Mesothelial cell of epicardium (in vitro differentiated cells): ENCODE data around the gene ADARB2. TPM values are rescaled to one million over a fixed set of nuclear protein-coding genes. Genes with fewer than 3 reads are reported as not detected.

Experiments
- DNase-seq, 2 experiments: peaks; one replicate each; pipeline ENCODE4 v3.0.0; 2021; ENCODE audit warnings: low spot score in 2 of 2; ENCODE audit not compliant: unreplicated experiment in 2 of 2
- H3K27ac Mint-ChIP-seq: 2 replicates; pipeline ENCODE4 v1.8.0; 2021; ENCODE audit warnings: mixed read lengths
- H3K27me3 Mint-ChIP-seq: 2 replicates; pipeline ENCODE4 v1.8.0; 2021; ENCODE audit warnings: low read depth, mixed read lengths
- H3K36me3 Mint-ChIP-seq: 2 replicates; pipeline ENCODE4 v1.8.0; 2021; ENCODE audit warnings: mixed read lengths
- H3K4me1 Mint-ChIP-seq: 2 replicates; pipeline ENCODE4 v1.8.0; 2021; ENCODE audit warnings: mixed read lengths
- H3K4me3 Mint-ChIP-seq: 2 replicates; pipeline ENCODE4 v1.8.0; 2021; ENCODE audit warnings: mild to moderate bottlenecking, moderate library complexity, mixed read lengths
- H3K9me3 Mint-ChIP-seq: 2 replicates; pipeline ENCODE4 v1.8.0; 2021; ENCODE audit warnings: mixed read lengths
- CTCF ChIP-seq: fragments of 200-600 bp; sonication (generic); IDR thresholded peaks from one replicate; pipeline ENCODE4 v1.5.0; 2021; ENCODE audit warnings: antibody characterized with exemption; ENCODE audit not compliant: unreplicated experiment
- total RNA-seq: library from RNA; stranded (reverse); gene quantifications from 3 replicates; pipeline ENCODE4 v1.2.1, GENCODE V29; 2021

ADARB2 gene
- total RNA-seq, 1 donor from 2014 or later, result 0.38 TPM

- DNase-seq, result no peak
- no peaks in the 10 kb centered on the region for H3K9me3 Mint-ChIP-seq
- H3K36me3 Mint-ChIP-seq, result no peaks in the 10 kb centered on the region
- H3K27ac Mint-ChIP-seq, result no peak overlapping the region
- no peak for TF ChIP-seq CTCF
- no peak overlapping the region for H3K4me3 Mint-ChIP-seq
- peaks cover 17% of the 10 kb centered on the region for H3K27me3 Mint-ChIP-seq
- H3K4me1 Mint-ChIP-seq, result peaks cover 16% of the 10 kb centered on the region
Observed at GRCh38 chr10:1559761-1560160, 177.6 kb downstream of the ADARB2 start.

- no peak for DNase-seq
- no peak overlapping the region for H3K27ac Mint-ChIP-seq
- no peaks in the 10 kb centered on the region for H3K36me3 Mint-ChIP-seq
- TF ChIP-seq CTCF, result no peak
- no peak overlapping the region for H3K4me3 Mint-ChIP-seq
- peaks cover 16% of the 10 kb centered on the region for H3K4me1 Mint-ChIP-seq
- no peaks in the 10 kb centered on the region for H3K9me3 Mint-ChIP-seq
- peaks cover 17% of the 10 kb centered on the region for H3K27me3 Mint-ChIP-seq
Observed at GRCh38 chr10:1559311-1559710, 178.0 kb downstream of the ADARB2 start.

GRCh38 chr10:1558906-1559305 is 178.4 kb downstream of the ADARB2 start:
- peaks cover 17% of the 10 kb centered on the region for H3K27me3 Mint-ChIP-seq
- H3K27ac Mint-ChIP-seq, result no peak overlapping the region
- no peaks in the 10 kb centered on the region for H3K9me3 Mint-ChIP-seq
- TF ChIP-seq CTCF, result no peak
- no peak overlapping the region for H3K4me3 Mint-ChIP-seq
- H3K4me1 Mint-ChIP-seq, result peaks cover 16% of the 10 kb centered on the region
- H3K36me3 Mint-ChIP-seq, result no peaks in the 10 kb centered on the region
- DNase-seq, result no peak

- no peak for DNase-seq
- no peak overlapping the region for H3K27ac Mint-ChIP-seq
- H3K4me1 Mint-ChIP-seq, result peaks cover 16% of the 10 kb centered on the region
- no peaks in the 10 kb centered on the region for H3K9me3 Mint-ChIP-seq
- H3K27me3 Mint-ChIP-seq, result peaks cover 21% of the 10 kb centered on the region
- no peaks in the 10 kb centered on the region for H3K36me3 Mint-ChIP-seq
- TF ChIP-seq CTCF, result no peak
- H3K4me3 Mint-ChIP-seq, result no peak overlapping the region
Observed at GRCh38 chr10:1557081-1557480, 180.2 kb downstream of the ADARB2 start.

- H3K4me3 Mint-ChIP-seq, result no peak overlapping the region
- H3K4me1 Mint-ChIP-seq, result peaks cover 16% of the 10 kb centered on the region
- no peaks in the 10 kb centered on the region for H3K36me3 Mint-ChIP-seq
- H3K27me3 Mint-ChIP-seq, result peaks cover 21% of the 10 kb centered on the region
- TF ChIP-seq CTCF, result no peak
- no peak overlapping the region for H3K27ac Mint-ChIP-seq
- H3K9me3 Mint-ChIP-seq, result no peaks in the 10 kb centered on the region
- no peak for DNase-seq
Observed at GRCh38 chr10:1556496-1556895, 180.8 kb downstream of the ADARB2 start.

- Mint-ChIP-seq H3K4me3 (no peak overlapping the region), H3K9me3 (no peaks in the 10 kb centered on the region), H3K4me1 (peaks cover 4% of the 10 kb centered on the region), H3K36me3 (no peaks in the 10 kb centered on the region), H3K27me3 (peaks cover 14% of the 10 kb centered on the region), H3K27ac (no peak overlapping the region)
- no peak for DNase-seq
- no peak for TF ChIP-seq CTCF
Observed at GRCh38 chr10:1553951-1554350, 183.4 kb downstream of the ADARB2 start.
